Measurements from ENCODE around the gene LYPD4.

GRCh38 chr19:41810301-41810700 lies 34.2 kb downstream of the LYPD4 start:
- TF ChIP-seq CTCF (conservative IDR thresholded peaks at IDR 0.05) (no peak), EZH2 (IDR thresholded peaks at IDR 0.05; ENCODE audit: low read depth) (no peak)

All from PC-9 (cell line).